ENCODE results near the gene SLC35A2.
A peak's percentile ranks its signal among the peaks of the same experiment; 100 is the strongest.

SLC35A2 gene

DNA sequence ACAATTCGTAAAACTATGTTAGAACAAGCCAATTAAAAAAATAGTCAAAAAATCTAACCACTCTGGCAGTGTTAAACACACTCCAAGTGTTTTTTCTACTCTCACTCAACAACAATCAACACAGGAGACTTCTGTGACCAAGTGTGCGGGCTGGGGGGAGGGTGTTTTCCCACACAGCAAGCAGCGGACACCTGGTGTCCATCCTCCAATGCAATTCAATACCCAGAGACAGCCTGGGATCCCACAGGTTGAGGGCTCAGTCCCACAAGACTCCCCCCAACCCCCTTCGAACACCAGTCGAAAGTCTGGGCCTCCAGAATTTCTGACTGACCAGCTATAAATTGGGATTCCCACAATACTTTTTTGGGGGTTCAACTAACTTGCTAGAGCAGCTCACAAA is 15.7 kb upstream of the SLC35A2 start:
- no peaks in the 10 kb centered on the region for H3K27me3 ChIP-seq (ENCODE audit: control insufficient read depth, insufficient read depth, low read length)
- H3K36me3 ChIP-seq (ENCODE audit: control insufficient read depth, insufficient read depth, low read length) = peaks cover 32% of the 10 kb centered on the region
- H3K9me3 ChIP-seq (ENCODE audit: control insufficient read depth, insufficient read depth, low read length) = peaks cover 25% of the 10 kb centered on the region
- peaks cover 15% of the 10 kb centered on the region for H3K4me1 ChIP-seq (ENCODE audit: control insufficient read depth, insufficient read depth, low read length)
- H3K9ac ChIP-seq (ENCODE audit: low read depth, low read length) = peak overlapping the region; percentile 33; the same call in 1 of the 2 replicates
- peak overlapping the region; percentile 98 for H3K27ac ChIP-seq (ENCODE audit: low read depth, low read length)
- H3K4me3 ChIP-seq (ENCODE audit: low read depth, low read length) = peak overlapping the region; percentile 51

DNA sequence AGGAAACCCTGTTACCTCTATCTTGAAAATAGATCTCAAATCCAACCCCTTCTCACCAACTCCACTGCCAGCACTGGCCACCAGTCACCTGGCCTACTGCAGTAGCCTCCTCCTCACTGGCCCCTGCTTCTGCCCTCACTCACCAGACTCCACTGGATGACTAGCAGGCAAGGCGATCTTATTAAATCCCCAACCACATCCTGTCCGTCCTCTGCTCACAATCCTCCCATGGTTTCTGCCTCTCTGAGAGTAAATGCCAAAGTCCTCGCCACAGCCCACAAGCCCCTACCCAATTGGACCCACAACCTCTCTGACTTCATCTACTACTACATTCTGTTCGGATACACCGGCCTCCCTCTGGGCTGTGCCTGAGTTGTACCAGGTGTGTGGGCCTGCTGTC is 12.8 kb upstream of the SLC35A2 start:
- no peak overlapping the region for H3K27ac ChIP-seq (ENCODE audit: low read depth, low read length)
- peaks cover 28% of the 10 kb centered on the region for H3K4me1 ChIP-seq (ENCODE audit: control insufficient read depth, insufficient read depth, low read length)
- H3K27me3 ChIP-seq (ENCODE audit: control insufficient read depth, insufficient read depth, low read length) = no peaks in the 10 kb centered on the region
- H3K36me3 ChIP-seq (ENCODE audit: control insufficient read depth, insufficient read depth, low read length) = peaks cover 23% of the 10 kb centered on the region
- peaks cover 23% of the 10 kb centered on the region for H3K9me3 ChIP-seq (ENCODE audit: control insufficient read depth, insufficient read depth, low read length)
- no peak overlapping the region for H3K9ac ChIP-seq (ENCODE audit: low read depth, low read length)
- no peak overlapping the region for H3K4me3 ChIP-seq (ENCODE audit: low read depth, low read length)

DNA sequence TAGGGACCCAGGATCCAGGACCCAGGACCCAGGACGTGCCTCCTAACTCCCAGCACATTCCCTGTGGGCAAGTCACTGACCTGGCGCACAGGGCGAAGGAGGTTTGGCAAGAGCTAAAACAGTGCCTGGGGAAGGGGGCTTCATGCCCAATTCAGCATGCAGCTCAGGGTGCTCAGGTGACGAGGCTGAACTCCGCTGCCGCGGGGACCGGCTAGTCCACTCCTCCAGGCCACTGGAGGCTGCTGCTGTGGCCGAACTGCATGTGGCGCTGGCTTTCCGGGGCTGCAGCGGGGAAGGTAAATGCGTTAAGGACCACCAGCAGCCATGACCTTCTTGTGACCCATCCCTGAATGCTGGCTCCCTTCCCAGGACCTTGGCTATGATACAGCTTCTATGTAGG is 12.3 kb upstream of the SLC35A2 start:
- Histone ChIP-seq H3K27me3 (ENCODE audit: control insufficient read depth, insufficient read depth, low read length) (no peaks in the 10 kb centered on the region), H3K9ac (ENCODE audit: low read depth, low read length) (no peak overlapping the region), H3K4me1 (ENCODE audit: control insufficient read depth, insufficient read depth, low read length) (peaks cover 28% of the 10 kb centered on the region), H3K4me3 (ENCODE audit: low read depth, low read length) (no peak overlapping the region), H3K27ac (ENCODE audit: low read depth, low read length) (no peak overlapping the region), H3K36me3 (ENCODE audit: control insufficient read depth, insufficient read depth, low read length) (peaks cover 23% of the 10 kb centered on the region), H3K9me3 (ENCODE audit: control insufficient read depth, insufficient read depth, low read length) (peaks cover 23% of the 10 kb centered on the region)

DNA sequence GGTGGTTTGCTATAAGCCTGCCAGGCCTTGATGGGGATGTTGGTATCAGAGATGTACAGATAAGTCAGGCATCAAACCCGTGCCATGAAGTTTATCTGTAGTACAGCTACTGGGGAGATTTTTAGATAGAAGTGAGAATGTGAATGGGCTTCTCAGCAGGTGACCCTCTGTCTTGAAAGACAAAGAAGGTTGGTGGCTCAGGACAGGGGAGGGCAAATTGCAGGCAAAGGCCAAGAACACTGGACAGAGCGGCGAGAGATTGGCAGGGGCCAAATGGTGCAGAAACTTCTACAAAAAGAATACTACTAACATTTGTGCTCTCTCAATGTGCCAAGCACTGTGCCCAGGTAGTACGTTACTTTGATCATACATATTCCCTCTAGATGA is 9.3 kb upstream of the SLC35A2 start:
- Histone ChIP-seq H3K36me3 (ENCODE audit: control insufficient read depth, insufficient read depth, low read length) (peaks cover 31% of the 10 kb centered on the region), H3K4me1 (ENCODE audit: control insufficient read depth, insufficient read depth, low read length) (peaks cover 18% of the 10 kb centered on the region), H3K4me3 (ENCODE audit: low read depth, low read length) (peak overlapping the region; percentile 84; the same call in 1 of the 2 replicates), H3K9me3 (ENCODE audit: control insufficient read depth, insufficient read depth, low read length) (peaks cover 16% of the 10 kb centered on the region), H3K27me3 (ENCODE audit: control insufficient read depth, insufficient read depth, low read length) (no peaks in the 10 kb centered on the region), H3K27ac (ENCODE audit: low read depth, low read length) (peak overlapping the region; percentile 23), H3K9ac (ENCODE audit: low read depth, low read length) (no peak overlapping the region)

DNA sequence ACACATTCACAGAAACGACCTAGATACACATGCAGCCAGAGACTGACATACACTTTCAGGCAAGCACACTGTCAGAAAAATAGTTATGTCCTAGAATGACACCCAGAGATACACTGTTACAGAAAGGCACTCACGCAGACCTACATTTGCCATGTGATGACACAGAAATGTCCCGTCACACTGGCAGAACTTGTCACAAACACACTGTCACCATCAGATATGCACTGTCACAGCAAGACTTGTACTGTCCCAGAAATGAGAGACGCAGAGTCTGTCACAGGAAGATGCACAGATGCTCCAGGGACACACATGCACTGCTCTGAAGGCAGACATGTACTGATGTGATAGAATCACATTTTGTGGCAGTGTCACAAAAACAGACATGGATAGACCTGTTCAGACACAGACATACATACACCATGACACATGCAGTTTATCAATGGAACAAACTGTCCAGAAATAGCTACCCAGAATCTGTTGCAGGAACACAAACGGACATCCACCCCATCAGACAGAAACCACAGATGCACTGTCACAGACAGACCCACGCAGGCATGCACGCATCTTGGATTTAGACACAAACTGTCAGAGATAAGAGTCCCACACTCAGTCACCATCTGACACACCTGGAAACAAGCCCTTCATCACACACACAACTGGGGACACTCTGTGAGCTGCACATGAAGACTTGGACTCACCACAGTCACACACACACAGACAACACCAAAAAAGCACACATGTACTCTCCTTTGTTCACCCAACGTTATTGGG is 8.7 kb upstream of the SLC35A2 start:
- Histone ChIP-seq H3K27ac (ENCODE audit: low read depth, low read length) (peak overlapping the region; percentile 98), H3K36me3 (ENCODE audit: control insufficient read depth, insufficient read depth, low read length) (peaks cover 31% of the 10 kb centered on the region), H3K4me3 (ENCODE audit: low read depth, low read length) (peak overlapping the region; percentile 84), H3K4me1 (ENCODE audit: control insufficient read depth, insufficient read depth, low read length) (peaks cover 13% of the 10 kb centered on the region), H3K27me3 (ENCODE audit: control insufficient read depth, insufficient read depth, low read length) (no peaks in the 10 kb centered on the region), H3K9ac (ENCODE audit: low read depth, low read length) (no peak overlapping the region; the same call in 1 of the 2 replicates), H3K9me3 (ENCODE audit: control insufficient read depth, insufficient read depth, low read length) (peaks cover 13% of the 10 kb centered on the region)

DNA sequence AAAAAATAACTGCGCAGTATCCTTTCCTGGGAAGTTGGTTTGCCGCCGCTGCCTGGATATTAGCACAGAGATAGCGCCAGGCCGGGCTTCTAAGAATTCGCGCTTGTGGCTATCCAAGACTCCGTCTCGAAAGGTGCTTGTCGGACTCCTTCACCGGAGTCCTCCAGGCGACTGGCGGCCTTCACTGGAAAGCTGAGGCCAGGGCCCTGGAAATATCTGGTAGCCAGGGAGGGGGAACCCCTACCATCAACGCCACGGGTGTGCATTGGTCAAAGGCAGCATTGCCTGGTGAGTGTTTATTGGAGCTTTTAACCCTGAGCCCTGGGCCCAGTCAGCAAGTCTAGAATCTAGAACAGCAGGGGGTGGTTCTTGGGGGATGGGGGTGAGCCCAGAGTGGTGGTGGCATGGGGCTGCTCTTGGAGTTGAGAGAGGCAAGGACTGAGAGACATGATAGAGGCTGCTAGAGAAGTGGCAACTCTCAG is 8.0 kb upstream of the SLC35A2 start:
- H3K9me3 ChIP-seq (ENCODE audit: control insufficient read depth, insufficient read depth, low read length) = peaks cover 17% of the 10 kb centered on the region
- H3K27ac ChIP-seq (ENCODE audit: low read depth, low read length) = peak overlapping the region; percentile 98
- peak overlapping the region; percentile 84 for H3K4me3 ChIP-seq (ENCODE audit: low read depth, low read length)
- peaks cover 13% of the 10 kb centered on the region for H3K4me1 ChIP-seq (ENCODE audit: control insufficient read depth, insufficient read depth, low read length)
- H3K27me3 ChIP-seq (ENCODE audit: control insufficient read depth, insufficient read depth, low read length) = no peaks in the 10 kb centered on the region
- peaks cover 35% of the 10 kb centered on the region for H3K36me3 ChIP-seq (ENCODE audit: control insufficient read depth, insufficient read depth, low read length)
- H3K9ac ChIP-seq (ENCODE audit: low read depth, low read length) = peak overlapping the region; percentile 69

DNA sequence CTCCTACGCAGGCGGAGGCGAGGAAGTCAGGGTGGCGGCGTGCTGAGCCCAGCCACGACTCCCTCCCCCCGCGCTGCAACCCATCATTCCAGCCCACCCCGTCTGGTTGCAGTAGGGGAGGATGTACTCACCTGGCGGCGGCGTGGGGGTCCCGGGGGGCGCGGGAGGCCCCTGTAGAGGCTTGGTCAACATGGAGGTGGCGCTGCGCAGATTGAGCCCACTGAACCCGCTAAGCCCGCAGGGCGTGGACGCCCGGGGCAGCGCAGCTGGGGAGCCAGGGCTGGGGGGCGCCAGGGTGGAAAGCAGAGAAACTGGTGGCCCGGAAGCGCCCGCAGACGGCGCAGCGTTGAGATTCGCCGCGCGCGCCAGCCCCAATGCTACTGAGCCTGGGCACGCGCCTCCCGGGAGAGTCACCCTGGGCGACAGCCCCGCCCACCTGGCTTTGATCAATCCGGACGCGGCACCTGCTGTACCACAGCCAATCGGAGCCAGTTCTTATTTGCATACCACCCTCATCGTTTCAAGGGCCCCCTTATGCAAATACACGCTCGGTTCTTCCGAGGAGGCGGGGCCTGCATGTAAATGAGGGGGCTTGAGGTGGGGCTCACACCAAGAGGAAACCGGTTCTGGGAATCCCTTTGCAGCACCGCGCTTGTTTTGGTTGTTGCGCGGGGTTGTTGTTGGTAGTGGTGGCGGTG is 7.3 kb upstream of the SLC35A2 start, which contains the start of gene PIM2:
TSS of gene PIM2 (minus strand) at position 382 of the 698 bp plus-strand sequence. CDS start at position 192, 190 bp downstream.
- Histone ChIP-seq H3K9me3 (ENCODE audit: control insufficient read depth, insufficient read depth, low read length) (peaks cover 14% of the 10 kb centered on the region), H3K27ac (ENCODE audit: low read depth, low read length) (peak within 1 kb of the TSS; percentile 98), H3K36me3 (ENCODE audit: control insufficient read depth, insufficient read depth, low read length) (peaks cover 35% of the 10 kb centered on the region)

DNA sequence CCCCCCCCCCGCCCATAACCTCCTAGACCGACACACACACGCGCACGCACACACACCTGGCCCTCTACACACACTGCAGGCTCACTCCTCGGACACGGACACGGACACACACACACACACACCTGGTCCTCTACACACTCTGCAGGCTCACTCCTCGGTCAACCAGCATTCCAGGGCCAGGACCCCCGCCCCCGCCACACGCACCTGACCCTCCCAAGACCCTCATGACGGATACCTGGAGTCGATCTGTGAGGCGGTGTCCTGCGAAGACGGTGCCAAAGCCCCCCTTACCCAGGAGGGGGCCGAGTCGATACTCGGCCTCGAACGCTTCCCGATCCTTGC is 6.8 kb upstream of the SLC35A2 start:
- Histone ChIP-seq H3K27ac (ENCODE audit: low read depth, low read length) (peak overlapping the region; percentile 84), H3K36me3 (ENCODE audit: control insufficient read depth, insufficient read depth, low read length) (peaks cover 35% of the 10 kb centered on the region), H3K9me3 (ENCODE audit: control insufficient read depth, insufficient read depth, low read length) (peaks cover 18% of the 10 kb centered on the region), H3K27me3 (ENCODE audit: control insufficient read depth, insufficient read depth, low read length) (no peaks in the 10 kb centered on the region), H3K4me3 (ENCODE audit: low read depth, low read length) (peak overlapping the region; percentile 84), H3K4me1 (ENCODE audit: control insufficient read depth, insufficient read depth, low read length) (peaks cover 21% of the 10 kb centered on the region), H3K9ac (ENCODE audit: low read depth, low read length) (peak overlapping the region; percentile 75)

More for the DNA sequence above, 7.3 kb upstream of the SLC35A2 start, which contains the start of gene PIM2:
- H3K4me1 ChIP-seq (ENCODE audit: control insufficient read depth, insufficient read depth, low read length) = peaks cover 16% of the 10 kb centered on the region
- peak within 1 kb of the TSS; percentile 84 for H3K4me3 ChIP-seq (ENCODE audit: low read depth, low read length)
- H3K27me3 ChIP-seq (ENCODE audit: control insufficient read depth, insufficient read depth, low read length) = no peaks in the 10 kb centered on the region
- H3K9ac ChIP-seq (ENCODE audit: low read depth, low read length) = peak within 1 kb of the TSS; percentile 75

DNA sequence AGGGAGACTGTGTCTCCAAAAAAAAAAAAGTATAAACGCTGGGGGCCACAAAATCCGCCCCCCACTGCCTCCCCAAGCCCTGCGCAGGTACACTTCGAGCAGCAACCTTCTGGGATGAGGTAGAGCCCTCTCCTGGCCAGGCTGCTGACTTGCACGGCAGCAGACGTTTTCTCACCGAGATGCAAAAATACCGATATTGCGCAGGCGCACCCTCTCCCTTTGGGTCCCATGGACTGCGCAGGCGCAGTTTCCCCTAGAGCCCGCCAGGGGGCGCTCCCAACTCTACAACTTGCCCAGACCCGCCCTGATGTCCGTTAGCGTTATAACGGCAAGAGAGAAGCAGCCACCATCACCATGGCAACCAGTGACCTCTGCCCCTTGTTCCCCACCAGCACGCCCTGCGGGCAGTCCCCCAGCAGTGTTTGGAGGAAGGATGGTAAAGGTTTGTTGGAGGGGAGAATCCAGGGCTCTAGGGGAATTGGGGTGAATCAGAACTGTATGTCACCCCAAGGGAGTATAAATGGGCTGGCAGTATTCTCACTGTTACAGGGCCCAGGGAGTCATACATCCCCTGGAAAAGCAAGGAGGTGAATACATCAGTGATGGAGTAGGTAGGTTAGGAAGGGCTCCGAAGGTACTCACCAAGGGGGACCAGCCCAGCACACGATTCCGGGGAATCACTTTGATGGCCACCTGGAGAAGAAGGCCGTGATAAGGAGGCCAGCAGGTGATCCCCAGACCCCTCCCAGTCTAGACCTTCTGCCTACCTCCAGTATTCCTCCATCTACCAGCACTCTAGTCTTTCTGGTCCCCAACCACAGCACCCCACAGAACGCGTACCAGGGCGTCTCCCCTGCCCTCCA is 5.9 kb upstream of the SLC35A2 start:
- Histone ChIP-seq H3K9ac (ENCODE audit: low read depth, low read length) (peak overlapping the region; percentile 60), H3K4me3 (ENCODE audit: low read depth, low read length) (peak overlapping the region; percentile 84), H3K36me3 (ENCODE audit: control insufficient read depth, insufficient read depth, low read length) (peaks cover 41% of the 10 kb centered on the region), H3K9me3 (ENCODE audit: control insufficient read depth, insufficient read depth, low read length) (peaks cover 21% of the 10 kb centered on the region), H3K27me3 (ENCODE audit: control insufficient read depth, insufficient read depth, low read length) (no peaks in the 10 kb centered on the region), H3K27ac (ENCODE audit: low read depth, low read length) (no peak overlapping the region), H3K4me1 (ENCODE audit: control insufficient read depth, insufficient read depth, low read length) (peaks cover 25% of the 10 kb centered on the region)

DNA sequence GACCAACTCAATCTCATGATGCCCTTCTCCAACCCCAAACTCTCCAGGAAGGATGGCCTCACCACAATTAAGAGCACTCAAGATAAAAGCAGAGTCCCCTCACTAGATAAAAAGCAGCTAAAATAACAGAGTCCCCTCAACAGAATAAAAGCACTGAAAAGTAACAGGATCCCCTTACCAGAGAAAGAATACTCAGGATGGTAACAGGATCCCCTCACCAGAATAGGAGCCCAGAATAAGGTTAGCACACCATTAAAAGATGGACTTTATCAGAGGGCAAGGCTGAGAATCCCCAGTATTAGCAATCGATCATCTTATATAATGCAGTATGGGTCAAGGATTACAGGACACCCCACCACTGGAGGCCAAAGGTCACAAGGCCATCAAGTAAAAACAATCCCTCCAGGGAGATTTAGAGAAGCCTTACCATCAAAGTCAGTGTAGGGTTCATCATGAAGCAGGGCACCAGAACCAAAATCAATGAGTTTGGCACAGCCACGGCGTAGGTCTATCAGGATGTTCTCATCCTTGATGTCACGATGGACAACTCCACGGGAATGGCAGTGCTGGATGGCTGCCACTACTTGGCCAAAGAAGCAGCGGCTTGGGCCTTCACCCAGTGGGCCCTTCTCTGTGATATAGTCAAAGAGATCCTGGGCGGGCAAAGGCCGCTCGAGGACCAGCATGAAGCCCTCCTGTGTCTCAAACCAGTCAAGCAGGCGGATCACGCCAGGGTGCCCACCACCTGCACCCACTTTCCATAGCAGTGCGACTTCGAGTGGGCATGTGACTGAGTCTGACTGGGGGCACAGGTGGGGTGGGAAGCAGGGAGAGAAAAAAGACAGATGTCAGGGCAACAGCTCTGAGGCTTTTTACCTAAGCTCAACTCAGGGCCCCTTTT is 3.4 kb upstream of the SLC35A2 start:
- H3K4me3 ChIP-seq (ENCODE audit: low read depth, low read length) = peak overlapping the region; percentile 44
- no peak overlapping the region for H3K9ac ChIP-seq (ENCODE audit: low read depth, low read length)
- peaks cover 42% of the 10 kb centered on the region for H3K36me3 ChIP-seq (ENCODE audit: control insufficient read depth, insufficient read depth, low read length)
- H3K9me3 ChIP-seq (ENCODE audit: control insufficient read depth, insufficient read depth, low read length) = peaks cover 27% of the 10 kb centered on the region
- no peaks in the 10 kb centered on the region for H3K27me3 ChIP-seq (ENCODE audit: control insufficient read depth, insufficient read depth, low read length)
- H3K27ac ChIP-seq (ENCODE audit: low read depth, low read length) = no peak overlapping the region
- peaks cover 14% of the 10 kb centered on the region for H3K4me1 ChIP-seq (ENCODE audit: control insufficient read depth, insufficient read depth, low read length)
